ENCODE measurements around the gene ENDOG.
"Not testable (repeated sequence)": the region's sequence is repeated elsewhere in the genome, so short reads cannot be mapped to it uniquely, and the experiment has no call there.

ENDOG gene

GRCh38 chr9:128870128-128870940 is 52.0 kb downstream of the ENDOG start:
- DNase-seq, result no peak

GRCh38 chr9:128870941-128871265 is 52.6 kb downstream of the ENDOG start:
- DNase-seq, result not testable (repeated sequence)
